ENCODE data around the gene SAMD3.

The SAMD3 gene

GRCh38 chr6:130111031-130111430, 111.7 kb downstream of the SAMD3 start:
- no peaks in the 10 kb centered on the region for H3K9me3 ChIP-seq (ENCODE audit: control insufficient read depth, low read length)
- 100% methylated on average over 1 of the region's 1 CpG for WGBS
- no peak overlapping the region for H4K8ac ChIP-seq (ENCODE audit: low read length)
- H3K4me1 ChIP-seq (ENCODE audit: control insufficient read depth, insufficient read depth, low read depth, low read length): no peaks in the 10 kb centered on the region
- no peak overlapping the region for H3K18ac ChIP-seq (ENCODE audit: low read depth in 1 of 2, low read length in 2 of 2)
- H2BK12ac ChIP-seq (ENCODE audit: low read length in 2 of 2): no peak overlapping the region
- peaks cover 10% of the 10 kb centered on the region for H3K79me1 ChIP-seq (replicated peaks; ENCODE audit: low read length, poor library complexity, severe bottlenecking)
- no peak overlapping the region for H4K91ac ChIP-seq (ENCODE audit: low read length)
- H2BK5ac ChIP-seq (ENCODE audit: low read depth, low read length, poor library complexity, severe bottlenecking): no peak overlapping the region
- H3K27ac ChIP-seq (ENCODE audit: low read length, poor library complexity, severe bottlenecking): no peak overlapping the region
- H2BK120ac ChIP-seq (ENCODE audit: low read depth, low read length): no peak overlapping the region
- no peak for DNase-seq
- no peak overlapping the region for H2BK15ac ChIP-seq (ENCODE audit: low read depth, poor library complexity, severe bottlenecking)
- no peak overlapping the region for H2AK5ac ChIP-seq (ENCODE audit: low read length, severe bottlenecking)
- H2AFZ ChIP-seq (ENCODE audit: low read depth, low read length): no peak overlapping the region
- no peak overlapping the region for H3K4ac ChIP-seq (ENCODE audit: low read depth in 1 of 2, low read length in 2 of 2)
- no peaks in the 10 kb centered on the region for H3K27me3 ChIP-seq (ENCODE audit: control insufficient read depth in 1 of 2, insufficient read depth in 1 of 2, low read length in 2 of 2)
- H3K4me2 ChIP-seq (ENCODE audit: low read length, poor library complexity, severe bottlenecking): no peak overlapping the region
- H3K23ac ChIP-seq (ENCODE audit: low read length in 2 of 2): no peak overlapping the region
- peaks cover 0 to 11% of the 10 kb centered on the region in 2 experiments for H3K36me3 ChIP-seq (ENCODE audit: control insufficient read depth in 1 of 2, insufficient read depth in 2 of 2, low read depth in 1 of 2, low read length in 2 of 2)
- no peak overlapping the region for H3K14ac ChIP-seq (ENCODE audit: low read length in 2 of 2)
- H3K4me3 ChIP-seq (ENCODE audit: insufficient read depth in 1 of 2, low read depth in 1 of 2, low read length in 2 of 2): no peak overlapping the region
- H3K9ac ChIP-seq (ENCODE audit: low read length): no peak overlapping the region

DNA sequence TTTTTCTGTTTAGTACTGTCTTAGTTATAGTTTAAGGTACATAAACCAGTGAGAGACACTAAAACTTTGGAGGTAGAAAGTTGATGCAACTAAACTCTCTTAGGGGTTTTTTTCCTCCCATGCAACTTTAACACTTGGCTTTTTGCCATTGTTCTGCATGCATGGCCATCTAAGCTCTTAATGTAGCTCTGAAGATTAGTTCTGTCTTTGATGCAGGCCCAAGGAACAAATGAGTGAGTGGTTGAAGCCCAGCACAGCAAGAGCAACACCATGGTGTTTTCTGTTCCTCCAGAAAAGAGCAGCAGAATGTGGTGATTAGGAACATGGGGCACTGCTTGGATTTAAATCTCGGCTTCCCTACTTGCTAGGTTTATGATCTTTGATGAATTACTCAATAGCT, 115.0 kb downstream of the SAMD3 start:
- no peak overlapping the region for H3K4me2 ChIP-seq (ENCODE audit: low read length, poor library complexity, severe bottlenecking)
- no peaks in the 10 kb centered on the region for H3K4me1 ChIP-seq (ENCODE audit: control insufficient read depth, insufficient read depth, low read depth, low read length)
- no peak overlapping the region for H3K23ac ChIP-seq (ENCODE audit: low read length in 2 of 2)
- H2AK5ac ChIP-seq (ENCODE audit: low read length, severe bottlenecking): no peak overlapping the region
- no peak overlapping the region for H3K27ac ChIP-seq (ENCODE audit: low read length, poor library complexity, severe bottlenecking)
- no peak overlapping the region for H2BK120ac ChIP-seq (ENCODE audit: low read depth, low read length)
- no peak overlapping the region for H2AFZ ChIP-seq (ENCODE audit: low read depth, low read length)
- no peak overlapping the region for H2BK15ac ChIP-seq (ENCODE audit: low read depth, poor library complexity, severe bottlenecking)
- no peak overlapping the region for H2BK5ac ChIP-seq (ENCODE audit: low read depth, low read length, poor library complexity, severe bottlenecking)
- no peak overlapping the region for H3K14ac ChIP-seq (ENCODE audit: low read length in 2 of 2)
- no peak overlapping the region for H2BK12ac ChIP-seq (ENCODE audit: low read length in 2 of 2)
- H3K79me1 ChIP-seq (replicated peaks; ENCODE audit: low read length, poor library complexity, severe bottlenecking): peaks cover 12% of the 10 kb centered on the region
- H3K18ac ChIP-seq (ENCODE audit: low read depth in 1 of 2, low read length in 2 of 2): no peak overlapping the region
- no peak overlapping the region for H3K4me3 ChIP-seq (ENCODE audit: insufficient read depth in 1 of 2, low read depth in 1 of 2, low read length in 2 of 2)
- H3K9ac ChIP-seq (ENCODE audit: low read length): no peak overlapping the region
- H3K27me3 ChIP-seq (ENCODE audit: control insufficient read depth in 1 of 2, insufficient read depth in 1 of 2, low read length in 2 of 2): no peaks in the 10 kb centered on the region
- no peaks in the 10 kb centered on the region for H3K9me3 ChIP-seq (ENCODE audit: control insufficient read depth, low read length)
- WGBS: no CpG with 5 or more reads among the region's 1 CpG
- no peak overlapping the region for H3K4ac ChIP-seq (ENCODE audit: low read depth in 1 of 2, low read length in 2 of 2)
- peaks cover 0 to 10% of the 10 kb centered on the region in 2 experiments for H3K36me3 ChIP-seq (ENCODE audit: control insufficient read depth in 1 of 2, insufficient read depth in 2 of 2, low read depth in 1 of 2, low read length in 2 of 2)
- no peak for DNase-seq
- no peak overlapping the region for H4K91ac ChIP-seq (ENCODE audit: low read length)
- no peak overlapping the region for H4K8ac ChIP-seq (ENCODE audit: low read length)

DNA sequence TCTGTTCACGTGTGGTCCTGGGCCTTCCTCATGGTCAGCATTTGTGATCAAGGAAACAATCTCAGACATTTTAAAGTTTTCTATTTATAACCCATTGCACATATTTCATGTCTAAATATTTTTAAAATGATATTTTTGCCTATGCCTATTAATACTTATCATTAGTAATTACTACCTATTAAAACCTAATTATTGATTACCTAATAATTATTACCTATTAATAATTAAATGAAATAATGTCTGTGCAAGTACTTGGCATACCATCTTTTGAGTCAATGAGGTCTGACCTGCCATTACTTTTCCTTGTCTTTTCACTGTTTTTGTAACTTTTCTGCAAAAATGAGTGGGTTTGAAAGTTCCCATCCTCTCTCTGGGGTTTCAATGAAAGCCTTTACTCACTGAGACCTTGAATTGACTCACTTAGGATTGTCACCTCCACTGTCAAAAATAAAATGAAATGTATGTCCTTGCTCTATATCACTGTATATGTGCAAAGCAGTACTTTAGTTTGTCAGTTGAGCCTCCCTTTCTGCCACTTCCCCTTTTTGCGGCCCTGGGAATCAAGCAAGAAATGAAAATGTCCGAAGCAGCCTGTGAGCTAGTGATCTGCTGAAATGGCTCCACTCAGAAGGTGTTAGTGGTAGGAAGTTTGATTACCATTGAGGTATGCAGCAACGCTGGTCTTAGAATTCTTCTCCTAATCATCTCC, 116.6 kb downstream of the SAMD3 start:
- Histone ChIP-seq H4K8ac (ENCODE audit: low read length) (no peak overlapping the region), H3K4me1 (ENCODE audit: control insufficient read depth, insufficient read depth, low read depth, low read length) (no peaks in the 10 kb centered on the region), H2AK5ac (ENCODE audit: low read length, severe bottlenecking) (no peak overlapping the region), H3K4me2 (ENCODE audit: low read length, poor library complexity, severe bottlenecking) (no peak overlapping the region), H3K23ac (ENCODE audit: low read length in 2 of 2) (no peak overlapping the region), H2BK12ac (ENCODE audit: low read length in 2 of 2) (no peak overlapping the region), H3K9ac (ENCODE audit: low read length) (no peak overlapping the region), H3K4ac (ENCODE audit: low read depth in 1 of 2, low read length in 2 of 2) (no peak overlapping the region), H3K18ac (ENCODE audit: low read depth in 1 of 2, low read length in 2 of 2) (no peak overlapping the region), H2BK15ac (ENCODE audit: low read depth, poor library complexity, severe bottlenecking) (no peak overlapping the region), H3K9me3 (ENCODE audit: control insufficient read depth, low read length) (no peaks in the 10 kb centered on the region), H3K27me3 (ENCODE audit: control insufficient read depth in 1 of 2, insufficient read depth in 1 of 2, low read length in 2 of 2) (no peaks in the 10 kb centered on the region), H4K91ac (ENCODE audit: low read length) (no peak overlapping the region), H2BK120ac (ENCODE audit: low read depth, low read length) (no peak overlapping the region), H3K79me1 (replicated peaks; ENCODE audit: low read length, poor library complexity, severe bottlenecking) (peaks cover 7% of the 10 kb centered on the region), H2AFZ (ENCODE audit: low read depth, low read length) (no peak overlapping the region), H2BK5ac (ENCODE audit: low read depth, low read length, poor library complexity, severe bottlenecking) (no peak overlapping the region), H3K36me3 (ENCODE audit: control insufficient read depth in 1 of 2, insufficient read depth in 2 of 2, low read depth in 1 of 2, low read length in 2 of 2) (peaks cover 0 to 7% of the 10 kb centered on the region in 2 experiments), H3K27ac (ENCODE audit: low read length, poor library complexity, severe bottlenecking) (no peak overlapping the region), H3K14ac (ENCODE audit: low read length in 2 of 2) (no peak overlapping the region), H3K4me3 (ENCODE audit: insufficient read depth in 1 of 2, low read depth in 1 of 2, low read length in 2 of 2) (no peak overlapping the region)
- WGBS: no CpG with 5 or more reads among the region's 4 CpGs
- DNase-seq: no peak

GRCh38 chr6:130099119-130099518, 123.6 kb downstream of the SAMD3 start:
- no peaks in the 10 kb centered on the region for H3K4me1 ChIP-seq (ENCODE audit: control insufficient read depth, insufficient read depth, low read depth, low read length)
- no peak overlapping the region for H2BK12ac ChIP-seq (ENCODE audit: low read length in 2 of 2)
- H3K4me2 ChIP-seq (ENCODE audit: low read length, poor library complexity, severe bottlenecking): no peak overlapping the region
- no peak overlapping the region for H2BK15ac ChIP-seq (ENCODE audit: low read depth, poor library complexity, severe bottlenecking)
- no peak overlapping the region for H2AFZ ChIP-seq (ENCODE audit: low read depth, low read length)
- no peak overlapping the region for H2AK5ac ChIP-seq (ENCODE audit: low read length, severe bottlenecking)
- H3K23ac ChIP-seq (ENCODE audit: low read length in 2 of 2): no peak overlapping the region
- no peak overlapping the region for H3K9ac ChIP-seq (ENCODE audit: low read length)
- H3K27ac ChIP-seq (ENCODE audit: low read length, poor library complexity, severe bottlenecking): no peak overlapping the region
- H3K4ac ChIP-seq (ENCODE audit: low read depth in 1 of 2, low read length in 2 of 2): no peak overlapping the region
- H2BK5ac ChIP-seq (ENCODE audit: low read depth, low read length, poor library complexity, severe bottlenecking): no peak overlapping the region
- H3K14ac ChIP-seq (ENCODE audit: low read length in 2 of 2): no peak overlapping the region
- no peak overlapping the region for H3K4me3 ChIP-seq (ENCODE audit: insufficient read depth in 1 of 2, low read depth in 1 of 2, low read length in 2 of 2)
- H3K27me3 ChIP-seq (ENCODE audit: control insufficient read depth in 1 of 2, insufficient read depth in 1 of 2, low read length in 2 of 2): no peaks in the 10 kb centered on the region
- H2BK120ac ChIP-seq (ENCODE audit: low read depth, low read length): no peak overlapping the region
- no peak overlapping the region for H4K8ac ChIP-seq (ENCODE audit: low read length)
- no peak overlapping the region for H3K18ac ChIP-seq (ENCODE audit: low read depth in 1 of 2, low read length in 2 of 2)
- H3K36me3 ChIP-seq (ENCODE audit: control insufficient read depth in 1 of 2, insufficient read depth in 2 of 2, low read depth in 1 of 2, low read length in 2 of 2): peaks cover 0 to 6% of the 10 kb centered on the region in 2 experiments
- H3K79me1 ChIP-seq (replicated peaks; ENCODE audit: low read length, poor library complexity, severe bottlenecking): peaks cover 2% of the 10 kb centered on the region
- no peak overlapping the region for H4K91ac ChIP-seq (ENCODE audit: low read length)
- DNase-seq: no peak
- 92% methylated on average over 2 of the region's 3 CpGs for WGBS
- no peaks in the 10 kb centered on the region for H3K9me3 ChIP-seq (ENCODE audit: control insufficient read depth, low read length)
